HG03103 (cell line): Measurements from ENCODE around the gene VWA2.

ENCODE experiments used
- ATAC-seq: cut with Tn5 transposase; IDR thresholded peaks from one replicate; pipeline ENCODE4 v1.9.1; 2021; ENCODE audit warnings: low read depth; ENCODE audit not compliant: unreplicated experiment

The VWA2 gene

GRCh38 chr10:114274616-114275453 lies 35.8 kb downstream of the VWA2 start:
- ATAC-seq: no peak

- no peak for ATAC-seq
These were observed 37.0 kb downstream of the VWA2 start for GRCh38 chr10:114276066-114276465.

- ATAC-seq: no peak
These were observed 37.6 kb downstream of the VWA2 start for GRCh38 chr10:114276671-114277070.

- no peak for ATAC-seq
These were observed 39.3 kb downstream of the VWA2 start for GRCh38 chr10:114278140-114278883.

GRCh38 chr10:114278884-114279191 lies 39.8 kb downstream of the VWA2 start:
- no peak for ATAC-seq

- no peak for ATAC-seq
These were observed 40.2 kb downstream of the VWA2 start for GRCh38 chr10:114279289-114279688.

- ATAC-seq: no peak
These were observed 41.0 kb downstream of the VWA2 start for GRCh38 chr10:114279901-114280644.

GRCh38 chr10:114281006-114281405 lies 42.0 kb downstream of the VWA2 start:
- no peak for ATAC-seq

GRCh38 chr10:114281461-114281860 lies 42.4 kb downstream of the VWA2 start:
- ATAC-seq: no peak

- no peak for ATAC-seq
These were observed 43.5 kb downstream of the VWA2 start for GRCh38 chr10:114282526-114282925.

GRCh38 chr10:114283091-114283490 lies 44.0 kb downstream of the VWA2 start:
- no peak for ATAC-seq

GRCh38 chr10:114283535-114284234 lies 44.6 kb downstream of the VWA2 start:
- ATAC-seq: no peak

GRCh38 chr10:114284346-114285071 lies 45.5 kb downstream of the VWA2 start:
- ATAC-seq: no peak

- ATAC-seq: no peak
These were observed 46.9 kb downstream of the VWA2 start for GRCh38 chr10:114285961-114286441.

- ATAC-seq: no peak
These were observed 47.9 kb downstream of the VWA2 start for GRCh38 chr10:114286921-114287320.

- ATAC-seq: no peak
These were observed 49.5 kb downstream of the VWA2 start for GRCh38 chr10:114288424-114289095.

- no peak for ATAC-seq
These were observed 50.0 kb downstream of the VWA2 start for GRCh38 chr10:114289096-114289436.

- ATAC-seq: no peak
These were observed 51.0 kb downstream of the VWA2 start for GRCh38 chr10:114290038-114290437.

GRCh38 chr10:114291076-114291475 lies 52.0 kb downstream of the VWA2 start:
- ATAC-seq: no peak
